ENCODE results near the gene LTB.

LTB gene

GRCh38 chr6:31543639-31544038, 38.6 kb downstream of the LTB start:
- no peaks in the 10 kb centered on the region for H3K27me3 ChIP-seq (ENCODE audit: low read depth, low read length)
- no peak overlapping the region for H3K27ac ChIP-seq (ENCODE audit: low read length)
- H3K4me1 ChIP-seq (ENCODE audit: control insufficient read depth in 1 of 2, insufficient read depth in 2 of 2, low read length in 2 of 2), result peaks cover 24 to 39% of the 10 kb centered on the region in 2 donors

GRCh38 chr6:31541658-31542521, 40.3 kb downstream of the LTB start, which contains the start of gene DDX39B:
Gene DDX39B (minus strand): TSS chr6:31542003. CDS start chr6:31540532, 1,471 bp downstream.
- Histone ChIP-seq H3K27me3 (ENCODE audit: low read depth, low read length) (no peaks in the 10 kb centered on the region), H3K9me3 (ENCODE audit: control insufficient read depth in 1 of 2, low read length in 2 of 2) (no peaks in the 10 kb centered on the region), H3K27ac (ENCODE audit: low read length) (peak within 1 kb of the TSS; percentile 100), H3K4me3 (ENCODE audit: low read depth in 1 of 2, low read length in 2 of 2) (peak within 1 kb of the TSS; percentile 88 to 99), H3K36me3 (ENCODE audit: control insufficient read depth in 1 of 2, insufficient read depth in 2 of 2, low read length in 2 of 2) (peaks cover 21 to 31% of the 10 kb centered on the region in 2 donors), H3K4me1 (ENCODE audit: control insufficient read depth in 1 of 2, insufficient read depth in 2 of 2, low read length in 2 of 2) (peaks cover 25 to 30% of the 10 kb centered on the region in 2 donors)

More at GRCh38 chr6:31543639-31544038, 38.6 kb downstream of the LTB start:
- Histone ChIP-seq H3K4me3 (ENCODE audit: low read depth in 1 of 2, low read length in 2 of 2) (no peak overlapping the region), H3K9me3 (ENCODE audit: control insufficient read depth in 1 of 2, low read length in 2 of 2) (no peaks in the 10 kb centered on the region), H3K36me3 (ENCODE audit: control insufficient read depth in 1 of 2, insufficient read depth in 2 of 2, low read length in 2 of 2) (peaks cover 13 to 20% of the 10 kb centered on the region in 2 donors)

- peaks cover 20 to 29% of the 10 kb centered on the region in 2 donors for H3K4me1 ChIP-seq (ENCODE audit: control insufficient read depth in 1 of 2, insufficient read depth in 2 of 2, low read length in 2 of 2)
- H3K4me3 ChIP-seq (ENCODE audit: low read depth in 1 of 2, low read length in 2 of 2), result peak overlapping the region; percentile 88 to 99
- peaks cover 27 to 39% of the 10 kb centered on the region in 2 donors for H3K36me3 ChIP-seq (ENCODE audit: control insufficient read depth in 1 of 2, insufficient read depth in 2 of 2, low read length in 2 of 2)
- no peaks in the 10 kb centered on the region for H3K9me3 ChIP-seq (ENCODE audit: control insufficient read depth in 1 of 2, low read length in 2 of 2)
- H3K27me3 ChIP-seq (ENCODE audit: low read depth, low read length), result no peaks in the 10 kb centered on the region
- H3K27ac ChIP-seq (ENCODE audit: low read length), result peak overlapping the region; percentile 100
Measured at GRCh38 chr6:31541059-31541657, 41.1 kb downstream of the LTB start.

- H3K4me1 ChIP-seq (ENCODE audit: control insufficient read depth in 1 of 2, insufficient read depth in 2 of 2, low read length in 2 of 2), result peaks cover 20 to 29% of the 10 kb centered on the region in 2 donors
- H3K27me3 ChIP-seq (ENCODE audit: low read depth, low read length), result no peaks in the 10 kb centered on the region
- peak overlapping the region; percentile 88 to 99 for H3K4me3 ChIP-seq (ENCODE audit: low read depth in 1 of 2, low read length in 2 of 2)
- H3K9me3 ChIP-seq (ENCODE audit: control insufficient read depth in 1 of 2, low read length in 2 of 2), result no peaks in the 10 kb centered on the region
- H3K27ac ChIP-seq (ENCODE audit: low read length), result peak overlapping the region; percentile 100
- peaks cover 32 to 44% of the 10 kb centered on the region in 2 donors for H3K36me3 ChIP-seq (ENCODE audit: control insufficient read depth in 1 of 2, insufficient read depth in 2 of 2, low read length in 2 of 2)
Measured at GRCh38 chr6:31540640-31541039, 41.6 kb downstream of the LTB start.

- peak overlapping the region; percentile 88 to 99 for H3K4me3 ChIP-seq (ENCODE audit: low read depth in 1 of 2, low read length in 2 of 2)
- peak overlapping the region; percentile 35 for H3K27ac ChIP-seq (ENCODE audit: low read length)
- no peaks in the 10 kb centered on the region for H3K27me3 ChIP-seq (ENCODE audit: low read depth, low read length)
- H3K9me3 ChIP-seq (ENCODE audit: control insufficient read depth in 1 of 2, low read length in 2 of 2), result no peaks in the 10 kb centered on the region
- H3K4me1 ChIP-seq (ENCODE audit: control insufficient read depth in 1 of 2, insufficient read depth in 2 of 2, low read length in 2 of 2), result peaks cover 20 to 29% of the 10 kb centered on the region in 2 donors
- peaks cover 49 to 61% of the 10 kb centered on the region in 2 donors for H3K36me3 ChIP-seq (ENCODE audit: control insufficient read depth in 1 of 2, insufficient read depth in 2 of 2, low read length in 2 of 2)
Measured at GRCh38 chr6:31538805-31539400, 43.3 kb downstream of the LTB start.

- Histone ChIP-seq H3K27ac (ENCODE audit: low read length) (no peak overlapping the region), H3K4me3 (ENCODE audit: low read depth in 1 of 2, low read length in 2 of 2) (no peak overlapping the region), H3K36me3 (ENCODE audit: control insufficient read depth in 1 of 2, insufficient read depth in 2 of 2, low read length in 2 of 2) (peaks cover 67 to 84% of the 10 kb centered on the region in 2 donors), H3K4me1 (ENCODE audit: control insufficient read depth in 1 of 2, insufficient read depth in 2 of 2, low read length in 2 of 2) (peaks cover 20 to 25% of the 10 kb centered on the region in 2 donors), H3K27me3 (ENCODE audit: low read depth, low read length) (no peaks in the 10 kb centered on the region), H3K9me3 (ENCODE audit: control insufficient read depth in 1 of 2, low read length in 2 of 2) (no peaks in the 10 kb centered on the region)
Measured at GRCh38 chr6:31535538-31536324, 46.5 kb downstream of the LTB start.

- Histone ChIP-seq H3K4me1 (ENCODE audit: control insufficient read depth in 1 of 2, insufficient read depth in 2 of 2, low read length in 2 of 2) (peaks cover 10 to 14% of the 10 kb centered on the region in 2 donors), H3K4me3 (ENCODE audit: low read depth in 1 of 2, low read length in 2 of 2) (no peak overlapping the region), H3K36me3 (ENCODE audit: control insufficient read depth in 1 of 2, insufficient read depth in 2 of 2, low read length in 2 of 2) (peaks cover 74 to 89% of the 10 kb centered on the region in 2 donors), H3K27me3 (ENCODE audit: low read depth, low read length) (no peaks in the 10 kb centered on the region), H3K9me3 (ENCODE audit: control insufficient read depth in 1 of 2, low read length in 2 of 2) (no peaks in the 10 kb centered on the region), H3K27ac (ENCODE audit: low read length) (no peak overlapping the region)
Measured at GRCh38 chr6:31534521-31535040, 47.6 kb downstream of the LTB start.

GRCh38 chr6:31534011-31534410, 48.2 kb downstream of the LTB start:
- H3K27ac ChIP-seq (ENCODE audit: low read length), result no peak overlapping the region
- H3K4me1 ChIP-seq (ENCODE audit: control insufficient read depth in 1 of 2, insufficient read depth in 2 of 2, low read length in 2 of 2), result peaks cover 5 to 8% of the 10 kb centered on the region in 2 donors
- no peaks in the 10 kb centered on the region for H3K27me3 ChIP-seq (ENCODE audit: low read depth, low read length)
- H3K36me3 ChIP-seq (ENCODE audit: control insufficient read depth in 1 of 2, insufficient read depth in 2 of 2, low read length in 2 of 2), result peaks cover 68 to 85% of the 10 kb centered on the region in 2 donors
- no peak overlapping the region for H3K4me3 ChIP-seq (ENCODE audit: low read depth in 1 of 2, low read length in 2 of 2)
- H3K9me3 ChIP-seq (ENCODE audit: control insufficient read depth in 1 of 2, low read length in 2 of 2), result no peaks in the 10 kb centered on the region

- peaks cover 0 to 2% of the 10 kb centered on the region in 2 donors for H3K4me1 ChIP-seq (ENCODE audit: control insufficient read depth in 1 of 2, insufficient read depth in 2 of 2, low read length in 2 of 2)
- H3K36me3 ChIP-seq (ENCODE audit: control insufficient read depth in 1 of 2, insufficient read depth in 2 of 2, low read length in 2 of 2), result peaks cover 63 to 80% of the 10 kb centered on the region in 2 donors
- no peaks in the 10 kb centered on the region for H3K27me3 ChIP-seq (ENCODE audit: low read depth, low read length)
- no peak overlapping the region for H3K27ac ChIP-seq (ENCODE audit: low read length)
- H3K9me3 ChIP-seq (ENCODE audit: control insufficient read depth in 1 of 2, low read length in 2 of 2), result no peaks in the 10 kb centered on the region
- no peak overlapping the region for H3K4me3 ChIP-seq (ENCODE audit: low read depth in 1 of 2, low read length in 2 of 2)
Measured at GRCh38 chr6:31533455-31533841, 48.8 kb downstream of the LTB start.

GRCh38 chr6:31532644-31533454, 49.4 kb downstream of the LTB start:
- Histone ChIP-seq H3K27ac (ENCODE audit: low read length) (no peak overlapping the region), H3K4me1 (ENCODE audit: control insufficient read depth in 1 of 2, insufficient read depth in 2 of 2, low read length in 2 of 2) (no peaks in the 10 kb centered on the region), H3K4me3 (ENCODE audit: low read depth in 1 of 2, low read length in 2 of 2) (no peak overlapping the region), H3K36me3 (ENCODE audit: control insufficient read depth in 1 of 2, insufficient read depth in 2 of 2, low read length in 2 of 2) (peaks cover 61 to 74% of the 10 kb centered on the region in 2 donors), H3K9me3 (ENCODE audit: control insufficient read depth in 1 of 2, low read length in 2 of 2) (no peaks in the 10 kb centered on the region), H3K27me3 (ENCODE audit: low read depth, low read length) (no peaks in the 10 kb centered on the region)
